Stimulated activated CD8-positive, alpha-beta memory T cell treated with anti-CD3 and anti-CD28 coated beads, Interleukin-12 subunit alpha, Interleukin-12 subunit beta, amount 100 ng/mL, for 24 hours (primary cell): ENCODE results near the gene BPIFB2.
"Not testable (repeated sequence)": the region's sequence is repeated elsewhere in the genome, so short reads cannot be mapped to it uniquely, and the experiment has no call there.

Source experiments
- DNase-seq: peaks from one replicate; pipeline ENCODE4 v3.0.0-alpha.2; 2020; ENCODE audit errors: extremely low read depth

BPIFB2 gene

GRCh38 chr20:33034901-33035492 lies 27.5 kb downstream of the BPIFB2 start:
- DNase-seq, result no peak

GRCh38 chr20:33037456-33037855 lies 30.0 kb downstream of the BPIFB2 start:
- no peak for DNase-seq

- DNase-seq, result no peak
Observed at GRCh38 chr20:33038243-33038642, 30.7 kb downstream of the BPIFB2 start.

GRCh38 chr20:33042430-33042829 lies 34.9 kb downstream of the BPIFB2 start:
- DNase-seq, result no peak

- DNase-seq, result no peak
Observed at GRCh38 chr20:33042983-33043730, 35.7 kb downstream of the BPIFB2 start.

- DNase-seq, result no peak
Observed at GRCh38 chr20:33043731-33044181, 36.3 kb downstream of the BPIFB2 start.

GRCh38 chr20:33045129-33045721 lies 37.7 kb downstream of the BPIFB2 start:
- DNase-seq, result not testable (repeated sequence)

GRCh38 chr20:33046412-33046811 lies 38.9 kb downstream of the BPIFB2 start:
- DNase-seq, result no peak

GRCh38 chr20:33051333-33051732 lies 43.8 kb downstream of the BPIFB2 start:
- DNase-seq, result no peak

- DNase-seq, result no peak
Observed at GRCh38 chr20:33053291-33054106, 46.0 kb downstream of the BPIFB2 start, which contains the start of gene BPIFB3. Gene BPIFB3, plus strand, starts transcription at chr20:33053903. Its CDS starts 1,533 bp downstream, at chr20:33055436.

GRCh38 chr20:33054381-33054780 lies 46.9 kb downstream of the BPIFB2 start:
- no peak for DNase-seq

GRCh38 chr20:33054791-33055190 lies 47.3 kb downstream of the BPIFB2 start:
- no peak for DNase-seq

GRCh38 chr20:33059136-33059535 lies 51.6 kb downstream of the BPIFB2 start:
- no peak for DNase-seq

- DNase-seq, result no peak
Observed at GRCh38 chr20:33059741-33060390, 52.4 kb downstream of the BPIFB2 start.

GRCh38 chr20:33061658-33062028 lies 54.1 kb downstream of the BPIFB2 start:
- DNase-seq, result no peak

- no peak for DNase-seq
Observed at GRCh38 chr20:33062105-33062824, 54.8 kb downstream of the BPIFB2 start.

- no peak for DNase-seq
Observed at GRCh38 chr20:33062825-33063149, 55.3 kb downstream of the BPIFB2 start.

- DNase-seq, result no peak
Observed at GRCh38 chr20:33063271-33063670, 55.8 kb downstream of the BPIFB2 start.

- DNase-seq, result no peak
Observed at GRCh38 chr20:33064572-33065287, 57.2 kb downstream of the BPIFB2 start.

GRCh38 chr20:33065785-33066184 lies 58.3 kb downstream of the BPIFB2 start:
- DNase-seq, result no peak
